A673 (cell line): ENCODE measurements around the gene PLCB2. TPM values are rescaled to one million over a fixed set of nuclear protein-coding genes. Genes with fewer than 3 reads are reported as not detected.

Source experiments
- BruUV-seq: library from RNA; stranded (reverse); fragments of 400-500 nt; replicated peaks from 2 replicates; lab custom pipeline; 2021; lab: Mats Ljungman, UMichigan
- CTCF ChIA-PET: fragments of 300-600 bp; sonication (Branson Sonifier 250); formaldehyde crosslinking; loops from one replicate; lab custom pipeline; 2022; ENCODE audit warnings: antibody characterized with exemption; lab: Charles Lee
- POLR2A ChIA-PET: fragments of 300-600 bp; sonication (Branson Sonifier 250); formaldehyde crosslinking; loops from one replicate; lab custom pipeline; 2022; ENCODE audit warnings: antibody characterized with exemption; ENCODE audit not compliant: low non-redundant PET; lab: Charles Lee
- DNase-seq: peaks from one replicate; pipeline ENCODE4 v3.0.0-alpha.2; 2015; ENCODE audit warnings: low spot score
- H3K27ac ChIP-seq: fragments of 200-600 bp; sonication (generic); 2 replicates; pipeline ENCODE4 v1.5.1; 2016; ENCODE audit warnings: mixed run types, low read depth, mild to moderate bottlenecking, mixed read lengths, antibody characterized with exemption, low read length; ENCODE audit not compliant: poor library complexity, severe bottlenecking
- H3K27me3 ChIP-seq: fragments of 200-600 bp; sonication (generic); replicated peaks from 2 replicates; pipeline ENCODE4 v1.6.1; 2017; ENCODE audit warnings: mixed run types, low read depth, mild to moderate bottlenecking, mixed read lengths, antibody characterized with exemption, low read length; ENCODE audit not compliant: insufficient read depth, poor library complexity
- H3K36me3 ChIP-seq: fragments of 200-600 bp; sonication (generic); 2 replicates; pipeline ENCODE4 v1.6.1; 2016; ENCODE audit warnings: mixed run types, mild to moderate bottlenecking, mixed read lengths, antibody characterized with exemption, low read length; ENCODE audit not compliant: insufficient read depth, poor library complexity, severe bottlenecking
- H3K4me1 ChIP-seq: fragments of 200-600 bp; sonication (generic); 2 replicates; pipeline ENCODE4 v1.6.1; 2017; ENCODE audit warnings: mixed run types, mild to moderate bottlenecking, mixed read lengths, antibody characterized with exemption, low read length; ENCODE audit not compliant: insufficient read depth, poor library complexity, severe bottlenecking
- H3K4me3 ChIP-seq: fragments of 200-600 bp; sonication (generic); 2 replicates; pipeline ENCODE4 v1.5.1; 2016; ENCODE audit warnings: low read depth, mixed run types, mild to moderate bottlenecking, mixed read lengths, low read length; ENCODE audit not compliant: poor library complexity, severe bottlenecking
- H3K9me3 ChIP-seq: fragments of 200-600 bp; sonication (generic); 2 replicates; pipeline ENCODE4 v1.6.1; 2016; ENCODE audit warnings: mixed run types, low read depth, mild to moderate bottlenecking, mixed read lengths, antibody characterized with exemption, low read length; ENCODE audit not compliant: poor library complexity, severe bottlenecking
- CTCF ChIP-seq: fragments of 300-800, 200-600 bp; sonication (generic); conservative IDR thresholded peaks from 2 replicates; pipeline ENCODE4 v1.5.1; 2017; ENCODE audit warnings: low read depth, mild to moderate bottlenecking, antibody characterized with exemption, low read length, moderate library complexity, mixed read lengths
- EZH2 ChIP-seq: fragments of 200-600 bp; sonication (generic); IDR thresholded peaks from 2 replicates; pipeline ENCODE4 v1.6.1; 2017; ENCODE audit warnings: borderline replicate concordance, low read depth, mild to moderate bottlenecking, mixed read lengths, antibody characterized with exemption, low read length; ENCODE audit not compliant: poor library complexity, severe bottlenecking
- intact Hi-C: fragments of 100-400 bp; cut with micrococcal nuclease; formaldehyde crosslinking; loops from one replicate; pipeline ENCODE4 v1.10.0; 2022; ENCODE audit not compliant: unreplicated experiment
- total RNA-seq: library from RNA; stranded (reverse); gene quantifications from 2 replicates; pipeline ENCODE4 v1.2.3, GENCODE V29; 2021

Gene PLCB2
- total RNA-seq, 1 experiment from 2014 or later = 5.6 TPM

- no TSS peak for BruUV-seq
- TF ChIP-seq EZH2 (no peak), CTCF (no peak)
- H3K36me3 ChIP-seq = no peaks in the 10 kb centered on the region
- H3K9me3 ChIP-seq = no peaks in the 10 kb centered on the region
- H3K4me3 ChIP-seq = no peak overlapping the region
- no peak overlapping the region for H3K27ac ChIP-seq
- no peak for DNase-seq
- ChIA-PET POLR2A (no interaction called here), CTCF (no interaction called here)
- intact Hi-C loops = no loop called here
- H3K27me3 ChIP-seq = no peaks in the 10 kb centered on the region
- no peaks in the 10 kb centered on the region for H3K4me1 ChIP-seq
Observed at GRCh38 chr15:40305281-40305680, 2.5 kb downstream of the PLCB2 start.

DNA sequence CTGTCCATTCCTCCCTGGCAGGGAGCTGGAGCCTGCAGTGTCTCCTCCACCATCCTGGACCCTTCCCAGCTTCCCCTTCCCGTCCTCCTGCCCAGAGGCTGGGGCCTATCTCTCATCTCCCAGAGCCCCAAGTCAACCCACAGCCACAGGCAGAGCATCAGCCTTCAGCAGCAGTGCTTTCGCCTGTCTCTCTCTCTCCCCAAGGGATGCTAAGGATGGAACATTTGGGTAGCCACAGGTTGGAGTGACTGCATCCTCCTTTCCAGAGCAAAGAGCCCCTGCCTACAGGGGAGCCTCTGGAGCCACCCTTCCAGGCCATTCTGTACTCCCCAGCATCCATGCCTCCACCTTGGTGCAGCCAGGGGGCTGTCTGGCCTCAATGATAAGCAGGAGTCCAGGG lies 4.2 kb downstream of the PLCB2 start:
- Histone ChIP-seq H3K36me3 (no peaks in the 10 kb centered on the region), H3K27ac (no peak overlapping the region), H3K4me3 (no peak overlapping the region), H3K4me1 (no peaks in the 10 kb centered on the region), H3K27me3 (no peaks in the 10 kb centered on the region), H3K9me3 (no peaks in the 10 kb centered on the region)
- POLR2A ChIA-PET = interaction anchor here (0.5 kb wide), 1 partner anchor 317 kb away, joined by 4 read pairs; no protein-coding TSS in a partner anchor
- BruUV-seq = no TSS peak
- intact Hi-C loops = no loop called here
- TF ChIP-seq EZH2 = no peak
- TF ChIP-seq CTCF = no peak
- DNase-seq = no peak
- CTCF ChIA-PET = no interaction called here

- CTCF ChIA-PET = no interaction called here
- H3K36me3 ChIP-seq = no peaks in the 10 kb centered on the region
- DNase-seq = no peak
- BruUV-seq = no TSS peak
- no peaks in the 10 kb centered on the region for H3K27me3 ChIP-seq
- H3K4me3 ChIP-seq = no peak overlapping the region
- TF ChIP-seq EZH2 (no peak), CTCF (no peak)
- intact Hi-C loops = no loop called here
- no peak overlapping the region for H3K27ac ChIP-seq
- no peaks in the 10 kb centered on the region for H3K4me1 ChIP-seq
- H3K9me3 ChIP-seq = no peaks in the 10 kb centered on the region
- POLR2A ChIA-PET = no interaction called here
Observed at GRCh38 chr15:40302981-40303380, 4.8 kb downstream of the PLCB2 start.
